Measurements from ENCODE around the gene PLCL1.

DNA sequence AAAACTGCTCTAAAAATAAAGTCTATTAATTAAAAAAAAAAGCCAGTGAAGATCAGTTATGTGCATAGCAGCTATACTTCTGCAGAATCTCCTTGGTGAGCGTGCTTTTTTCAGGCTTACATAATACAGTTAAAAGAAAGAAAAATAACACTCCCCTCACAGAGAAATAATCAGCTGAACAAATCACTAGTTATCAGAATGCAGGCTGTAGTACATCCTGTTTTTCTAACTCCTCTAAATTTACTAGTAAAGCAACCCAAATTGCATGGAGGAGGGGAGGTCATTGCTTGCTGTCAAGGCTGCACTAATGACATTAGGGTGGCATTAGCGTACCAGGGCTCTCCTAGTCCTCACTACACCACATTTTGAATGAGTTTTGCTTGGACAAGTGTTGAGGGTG lies 192.2 kb downstream of the PLCL1 start:
- TF ChIP-seq CBFB (IDR thresholded peaks at IDR 0.05; ENCODE audit: low read depth) (no peak), SUZ12 (IDR thresholded peaks at IDR 0.05; ENCODE audit: unreplicated experiment) (no peak), RFX5 (IDR thresholded peaks at IDR 0.05; ENCODE audit: low read depth, low read length) (no peak), POLR2A (IDR thresholded peaks at IDR 0.05; ENCODE audit: low read depth, low read length) (no peak), NFYB (IDR thresholded peaks at IDR 0.05; ENCODE audit: insufficient read depth, low read depth, low read length) (no peak), MXI1 (IDR thresholded peaks at IDR 0.05; ENCODE audit: low read depth, low read length) (no peak), KLF5 (IDR thresholded peaks at IDR 0.05; ENCODE audit: partially characterized antibody) (no peak), KDM1A (IDR thresholded peaks at IDR 0.05; ENCODE audit: borderline replicate concordance) (no peak)
- TF ChIP-seq, protein P1, sequence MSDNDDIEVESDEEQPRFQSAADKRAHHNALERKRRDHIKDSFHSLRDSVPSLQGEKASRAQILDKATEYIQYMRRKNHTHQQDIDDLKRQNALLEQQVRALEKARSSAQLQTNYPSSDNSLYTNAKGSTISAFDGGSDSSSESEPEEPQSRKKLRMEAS (IDR thresholded peaks at IDR 0.05; ENCODE audit: low read depth, low read length), result no peak
- TF ChIP-seq, protein P2, sequence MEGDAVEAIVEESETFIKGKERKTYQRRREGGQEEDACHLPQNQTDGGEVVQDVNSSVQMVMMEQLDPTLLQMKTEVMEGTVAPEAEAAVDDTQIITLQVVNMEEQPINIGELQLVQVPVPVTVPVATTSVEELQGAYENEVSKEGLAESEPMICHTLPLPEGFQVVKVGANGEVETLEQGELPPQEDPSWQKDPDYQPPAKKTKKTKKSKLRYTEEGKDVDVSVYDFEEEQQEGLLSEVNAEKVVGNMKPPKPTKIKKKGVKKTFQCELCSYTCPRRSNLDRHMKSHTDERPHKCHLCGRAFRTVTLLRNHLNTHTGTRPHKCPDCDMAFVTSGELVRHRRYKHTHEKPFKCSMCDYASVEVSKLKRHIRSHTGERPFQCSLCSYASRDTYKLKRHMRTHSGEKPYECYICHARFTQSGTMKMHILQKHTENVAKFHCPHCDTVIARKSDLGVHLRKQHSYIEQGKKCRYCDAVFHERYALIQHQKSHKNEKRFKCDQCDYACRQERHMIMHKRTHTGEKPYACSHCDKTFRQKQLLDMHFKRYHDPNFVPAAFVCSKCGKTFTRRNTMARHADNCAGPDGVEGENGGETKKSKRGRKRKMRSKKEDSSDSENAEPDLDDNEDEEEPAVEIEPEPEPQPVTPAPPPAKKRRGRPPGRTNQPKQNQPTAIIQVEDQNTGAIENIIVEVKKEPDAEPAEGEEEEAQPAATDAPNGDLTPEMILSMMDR (IDR thresholded peaks at IDR 0.05 in 2 of 3, conservative IDR thresholded peaks at IDR 0.05 in 1 of 3; ENCODE audit: control insufficient read depth in 2 of 3, extremely low read depth in 1 of 3, insufficient read depth in 1 of 3, low read depth in 3 of 3, low read length in 3 of 3), result no peak
- TF ChIP-seq, protein P3, sequence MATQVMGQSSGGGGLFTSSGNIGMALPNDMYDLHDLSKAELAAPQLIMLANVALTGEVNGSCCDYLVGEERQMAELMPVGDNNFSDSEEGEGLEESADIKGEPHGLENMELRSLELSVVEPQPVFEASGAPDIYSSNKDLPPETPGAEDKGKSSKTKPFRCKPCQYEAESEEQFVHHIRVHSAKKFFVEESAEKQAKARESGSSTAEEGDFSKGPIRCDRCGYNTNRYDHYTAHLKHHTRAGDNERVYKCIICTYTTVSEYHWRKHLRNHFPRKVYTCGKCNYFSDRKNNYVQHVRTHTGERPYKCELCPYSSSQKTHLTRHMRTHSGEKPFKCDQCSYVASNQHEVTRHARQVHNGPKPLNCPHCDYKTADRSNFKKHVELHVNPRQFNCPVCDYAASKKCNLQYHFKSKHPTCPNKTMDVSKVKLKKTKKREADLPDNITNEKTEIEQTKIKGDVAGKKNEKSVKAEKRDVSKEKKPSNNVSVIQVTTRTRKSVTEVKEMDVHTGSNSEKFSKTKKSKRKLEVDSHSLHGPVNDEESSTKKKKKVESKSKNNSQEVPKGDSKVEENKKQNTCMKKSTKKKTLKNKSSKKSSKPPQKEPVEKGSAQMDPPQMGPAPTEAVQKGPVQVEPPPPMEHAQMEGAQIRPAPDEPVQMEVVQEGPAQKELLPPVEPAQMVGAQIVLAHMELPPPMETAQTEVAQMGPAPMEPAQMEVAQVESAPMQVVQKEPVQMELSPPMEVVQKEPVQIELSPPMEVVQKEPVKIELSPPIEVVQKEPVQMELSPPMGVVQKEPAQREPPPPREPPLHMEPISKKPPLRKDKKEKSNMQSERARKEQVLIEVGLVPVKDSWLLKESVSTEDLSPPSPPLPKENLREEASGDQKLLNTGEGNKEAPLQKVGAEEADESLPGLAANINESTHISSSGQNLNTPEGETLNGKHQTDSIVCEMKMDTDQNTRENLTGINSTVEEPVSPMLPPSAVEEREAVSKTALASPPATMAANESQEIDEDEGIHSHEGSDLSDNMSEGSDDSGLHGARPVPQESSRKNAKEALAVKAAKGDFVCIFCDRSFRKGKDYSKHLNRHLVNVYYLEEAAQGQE (IDR thresholded peaks at IDR 0.05; ENCODE audit: low read depth, low read length), result no peak
- TF ChIP-seq, protein P4, sequence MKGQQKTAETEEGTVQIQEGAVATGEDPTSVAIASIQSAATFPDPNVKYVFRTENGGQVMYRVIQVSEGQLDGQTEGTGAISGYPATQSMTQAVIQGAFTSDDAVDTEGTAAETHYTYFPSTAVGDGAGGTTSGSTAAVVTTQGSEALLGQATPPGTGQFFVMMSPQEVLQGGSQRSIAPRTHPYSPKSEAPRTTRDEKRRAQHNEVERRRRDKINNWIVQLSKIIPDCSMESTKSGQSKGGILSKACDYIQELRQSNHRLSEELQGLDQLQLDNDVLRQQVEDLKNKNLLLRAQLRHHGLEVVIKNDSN (IDR thresholded peaks at IDR 0.05; ENCODE audit: borderline replicate concordance, extremely low read length, insufficient read depth, low read depth, low read length), result no peak
